DND-41 (cell line): ENCODE results near the gene OR5A1.
A peak's percentile ranks its signal among the peaks of the same experiment; 100 is the strongest.

Experiments
- ATAC-seq: fragments of 200-7000 bp; cut with Tn5 transposase; 3 replicates; pipeline ENCODE4 v1.9.1; 2021; ENCODE audit warnings: low read depth; ENCODE audit not compliant: insufficient read depth
- DNase-seq: peaks from one replicate; pipeline ENCODE4 v3.0.0-alpha.2; 2020
- H2AFZ ChIP-seq: 2 replicates; pipeline ENCODE4 v1.6.0; 2012; ENCODE audit warnings: low read depth, low read length
- H3K27ac ChIP-seq: 2 replicates; pipeline ENCODE4 v1.5.1; 2012; ENCODE audit warnings: low read length, inconsistent platforms
- H3K27me3 ChIP-seq: fragments of 200-600 bp; sonication (generic); 2 replicates; pipeline ENCODE4 v1.6.0; 2012; ENCODE audit warnings: low read length, mild to moderate bottlenecking, inconsistent platforms; ENCODE audit not compliant: insufficient read depth, poor library complexity
- H3K36me3 ChIP-seq: 2 replicates; pipeline ENCODE4 v1.5.1; 2012; ENCODE audit warnings: low read length, inconsistent platforms; ENCODE audit not compliant: insufficient read depth
- H3K4me1 ChIP-seq: 2 replicates; pipeline ENCODE4 v1.5.1; 2012; ENCODE audit warnings: mild to moderate bottlenecking, low read length; ENCODE audit not compliant: insufficient read depth
- H3K4me2 ChIP-seq: 2 replicates; pipeline ENCODE4 v1.6.0; 2012; ENCODE audit warnings: mild to moderate bottlenecking, moderate library complexity, low read length, inconsistent platforms; ENCODE audit not compliant: insufficient read depth
- H3K4me3 ChIP-seq, 2 experiments: fragments of 200-600 bp in 1 of 2; shearing (Covaris generic) in 1 of 2; 2 replicates each; pipeline ENCODE4 v1.5.1; 2012 to 2016; ENCODE audit warnings: inconsistent platforms in 2 of 2, low read length in 2 of 2, mild to moderate bottlenecking in 2 of 2, low read depth in 1 of 2, moderate library complexity in 1 of 2
- H3K79me2 ChIP-seq: 2 replicates; pipeline ENCODE4 v1.6.0; 2012; ENCODE audit warnings: low read length, inconsistent platforms; ENCODE audit not compliant: insufficient read depth
- H3K9ac ChIP-seq: 2 replicates; pipeline ENCODE4 v1.6.0; 2012; ENCODE audit warnings: low read depth, mild to moderate bottlenecking, inconsistent platforms, low read length, moderate library complexity
- H3K9me3 ChIP-seq: 2 replicates; pipeline ENCODE4 v1.5.1; 2012; ENCODE audit warnings: low read length, moderate library complexity, mild to moderate bottlenecking, inconsistent platforms; ENCODE audit not compliant: insufficient read depth, severe bottlenecking
- H4K20me1 ChIP-seq: 2 replicates; pipeline ENCODE4 v1.6.0; 2012; ENCODE audit warnings: low read length; ENCODE audit not compliant: insufficient read depth
- EZH2 ChIP-seq: IDR thresholded peaks from 3 replicates; pipeline ENCODE4 v1.6.1; 2012; ENCODE audit warnings: borderline replicate concordance, low read depth, mild to moderate bottlenecking, moderate library complexity, low read length, inconsistent platforms; ENCODE audit not compliant: severe bottlenecking
- TF ChIP-seq, protein P1 (sequence below): IDR thresholded peaks from 2 replicates; pipeline ENCODE4 v1.5.1; 2012; ENCODE audit warnings: borderline replicate concordance, low read length, moderate library complexity, mild to moderate bottlenecking; ENCODE audit not compliant: poor library complexity, severe bottlenecking; ENCODE audit errors: extremely low read depth

OR5A1 gene

DNA sequence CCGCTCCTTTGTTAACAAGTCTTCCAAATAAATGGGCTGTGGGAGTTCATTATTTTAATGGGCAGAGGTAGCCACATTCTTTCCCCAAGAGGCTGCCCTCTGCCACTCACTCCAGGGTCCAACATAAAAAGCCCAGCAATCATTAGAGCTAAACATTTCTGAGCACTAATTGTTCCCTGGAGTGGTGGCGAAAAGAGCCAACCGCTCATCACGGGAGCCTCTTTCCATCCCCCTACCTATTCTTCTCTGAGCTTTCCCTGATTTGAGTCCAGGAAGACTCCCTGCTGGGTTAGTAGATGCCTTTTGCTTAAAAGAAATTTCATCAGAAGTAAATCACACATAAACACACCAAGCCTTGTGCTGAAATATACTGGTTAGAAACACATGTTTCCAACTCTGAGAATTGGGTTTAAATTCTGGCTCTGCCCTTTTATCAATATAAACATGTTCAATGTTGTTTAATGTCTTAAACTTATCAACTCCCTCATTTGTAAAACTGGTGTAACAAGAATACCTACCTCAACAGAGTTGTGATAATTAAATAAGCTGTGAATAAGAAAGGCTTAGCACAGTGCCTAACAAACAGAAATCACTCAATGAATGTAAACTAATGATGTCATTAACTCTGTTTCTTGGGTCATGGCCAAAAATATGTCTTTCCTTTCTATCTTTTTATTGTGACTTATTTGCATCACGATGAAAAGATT lies 9.8 kb upstream of the OR5A1 start, which contains the start of gene OR5A2:
OR5A2 (minus strand) TSS at position 53 of the 707 bp plus-strand sequence. CDS start 3,460 bp downstream, outside the sequence.
- H3K9me3 ChIP-seq = no peaks in the 10 kb centered on the region
- H3K9ac ChIP-seq = no peak within 1 kb of the TSS
- H3K36me3 ChIP-seq = no peaks in the 10 kb centered on the region
- H3K27ac ChIP-seq = no peak within 1 kb of the TSS
- DNase-seq = no peak
- no peak for ATAC-seq
- no peak within 1 kb of the TSS for H2AFZ ChIP-seq
- H3K27me3 ChIP-seq = no peaks in the 10 kb centered on the region
- no peak within 1 kb of the TSS for H3K4me3 ChIP-seq
- no peaks in the 10 kb centered on the region for H4K20me1 ChIP-seq
- H3K4me2 ChIP-seq = no peak within 1 kb of the TSS
- H3K79me2 ChIP-seq = no peaks in the 10 kb centered on the region
- TF ChIP-seq, protein P1, sequence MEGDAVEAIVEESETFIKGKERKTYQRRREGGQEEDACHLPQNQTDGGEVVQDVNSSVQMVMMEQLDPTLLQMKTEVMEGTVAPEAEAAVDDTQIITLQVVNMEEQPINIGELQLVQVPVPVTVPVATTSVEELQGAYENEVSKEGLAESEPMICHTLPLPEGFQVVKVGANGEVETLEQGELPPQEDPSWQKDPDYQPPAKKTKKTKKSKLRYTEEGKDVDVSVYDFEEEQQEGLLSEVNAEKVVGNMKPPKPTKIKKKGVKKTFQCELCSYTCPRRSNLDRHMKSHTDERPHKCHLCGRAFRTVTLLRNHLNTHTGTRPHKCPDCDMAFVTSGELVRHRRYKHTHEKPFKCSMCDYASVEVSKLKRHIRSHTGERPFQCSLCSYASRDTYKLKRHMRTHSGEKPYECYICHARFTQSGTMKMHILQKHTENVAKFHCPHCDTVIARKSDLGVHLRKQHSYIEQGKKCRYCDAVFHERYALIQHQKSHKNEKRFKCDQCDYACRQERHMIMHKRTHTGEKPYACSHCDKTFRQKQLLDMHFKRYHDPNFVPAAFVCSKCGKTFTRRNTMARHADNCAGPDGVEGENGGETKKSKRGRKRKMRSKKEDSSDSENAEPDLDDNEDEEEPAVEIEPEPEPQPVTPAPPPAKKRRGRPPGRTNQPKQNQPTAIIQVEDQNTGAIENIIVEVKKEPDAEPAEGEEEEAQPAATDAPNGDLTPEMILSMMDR = no peak
- no peak for TF ChIP-seq EZH2
- H3K4me1 ChIP-seq = no peaks in the 10 kb centered on the region

DNA sequence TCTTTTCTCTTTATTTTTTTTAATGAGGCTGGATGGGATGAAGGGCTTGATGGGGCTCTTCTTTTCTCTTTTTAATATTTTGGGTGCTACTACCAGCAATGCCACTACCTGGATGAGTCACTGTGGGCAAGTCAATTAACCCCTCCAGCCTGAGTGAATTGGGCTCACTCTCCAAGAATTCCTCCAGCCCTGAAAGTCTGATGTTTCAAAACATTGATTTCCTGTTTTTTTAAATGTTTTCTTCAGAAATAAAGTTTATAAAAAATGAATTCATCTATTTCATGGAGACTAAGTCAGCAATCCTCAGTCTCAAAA lies 9.2 kb upstream of the OR5A1 start:
- Histone ChIP-seq H3K36me3 (no peaks in the 10 kb centered on the region), H3K9me3 (no peaks in the 10 kb centered on the region), H3K27me3 (no peaks in the 10 kb centered on the region), H3K27ac (no peak overlapping the region), H3K4me2 (no peak overlapping the region), H3K9ac (no peak overlapping the region), H3K79me2 (no peaks in the 10 kb centered on the region), H3K4me1 (no peaks in the 10 kb centered on the region), H2AFZ (no peak overlapping the region), H3K4me3 (no peak overlapping the region), H4K20me1 (no peaks in the 10 kb centered on the region)
- ATAC-seq (no peak), DNase-seq (no peak)
- no peak for TF ChIP-seq EZH2
- TF ChIP-seq, protein P1 = no peak

DNA sequence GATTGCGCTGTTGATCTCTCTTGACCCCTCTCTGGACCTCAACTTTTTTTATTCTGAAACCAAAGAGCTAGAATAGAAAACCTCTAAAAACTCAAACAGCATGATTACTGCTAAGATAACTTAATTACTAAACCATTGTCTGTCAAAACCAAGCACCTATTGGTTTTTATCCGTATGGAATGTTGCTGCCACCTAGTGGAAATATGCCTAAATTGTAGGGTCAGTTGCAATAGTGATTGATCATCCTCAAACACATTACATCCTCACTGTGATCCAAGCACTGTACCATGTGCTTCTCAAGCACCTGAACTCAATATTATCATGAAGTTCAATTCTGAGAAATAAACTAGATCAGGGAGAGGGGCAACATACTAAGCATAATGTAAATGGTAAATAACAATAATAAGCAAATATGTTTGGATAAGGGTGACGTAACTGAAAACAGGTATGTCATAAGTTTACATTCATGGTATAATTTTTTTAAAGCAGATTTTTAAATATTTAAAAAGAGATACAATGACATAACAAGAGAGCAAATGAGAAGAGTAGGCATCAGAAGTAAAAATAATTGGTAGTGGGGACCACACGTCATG lies 6.2 kb upstream of the OR5A1 start:
- peak; percentile 35 for DNase-seq
- Histone ChIP-seq H3K36me3 (no peaks in the 10 kb centered on the region), H3K4me1 (no peaks in the 10 kb centered on the region), H3K9me3 (no peaks in the 10 kb centered on the region), H3K79me2 (no peaks in the 10 kb centered on the region), H3K9ac (no peak overlapping the region), H3K4me2 (no peak overlapping the region), H3K27ac (no peak overlapping the region), H2AFZ (no peak overlapping the region), H3K4me3 (no peak overlapping the region), H4K20me1 (no peaks in the 10 kb centered on the region), H3K27me3 (no peaks in the 10 kb centered on the region)
- ATAC-seq = peak; percentile 77
- no peak for TF ChIP-seq EZH2
- TF ChIP-seq, protein P1 = peak; percentile 89
